HUES48 (cell line): ENCODE data around the gene PRPF31.
A peak's percentile ranks its signal among the peaks of the same experiment; 100 is the strongest.

Source experiments
- H3K27ac ChIP-seq: one replicate; pipeline ENCODE4 v1.7.0; 2013; ENCODE audit warnings: low read depth, low read length, inconsistent platforms
- H3K27me3 ChIP-seq: 2 replicates; pipeline ENCODE4 v1.6.1; 2013; ENCODE audit warnings: mild to moderate bottlenecking, low read length; ENCODE audit not compliant: control insufficient read depth, insufficient read depth
- H3K36me3 ChIP-seq: 2 replicates; pipeline ENCODE4 v1.6.1; 2013; ENCODE audit warnings: low read length; ENCODE audit not compliant: control insufficient read depth, insufficient read depth
- H3K4me1 ChIP-seq: 2 replicates; pipeline ENCODE4 v1.6.1; 2013; ENCODE audit warnings: mild to moderate bottlenecking, low read length; ENCODE audit not compliant: control insufficient read depth, insufficient read depth
- H3K4me3 ChIP-seq: 2 replicates; pipeline ENCODE4 v1.5.1; 2013; ENCODE audit warnings: mild to moderate bottlenecking, low read depth, low read length
- H3K9ac ChIP-seq: 2 replicates; pipeline ENCODE4 v1.6.1; 2013; ENCODE audit warnings: mild to moderate bottlenecking, low read depth, low read length, moderate library complexity
- H3K9me3 ChIP-seq: 2 replicates; pipeline ENCODE4 v1.6.1; 2013; ENCODE audit warnings: low read length; ENCODE audit not compliant: control insufficient read depth, insufficient read depth

PRPF31 gene

GRCh38 chr19:54108496-54108895 is 7.1 kb upstream of the PRPF31 start:
- Histone ChIP-seq H3K27ac (no peak overlapping the region), H3K27me3 (no peaks in the 10 kb centered on the region), H3K36me3 (peaks cover 74% of the 10 kb centered on the region), H3K4me1 (no peaks in the 10 kb centered on the region), H3K9ac (no peak overlapping the region), H3K4me3 (no peak overlapping the region), H3K9me3 (no peaks in the 10 kb centered on the region)

GRCh38 chr19:54109651-54110050 is 5.9 kb upstream of the PRPF31 start:
- Histone ChIP-seq H3K36me3 (peaks cover 70% of the 10 kb centered on the region), H3K9ac (no peak overlapping the region), H3K27ac (no peak overlapping the region), H3K27me3 (no peaks in the 10 kb centered on the region), H3K9me3 (no peaks in the 10 kb centered on the region), H3K4me1 (no peaks in the 10 kb centered on the region), H3K4me3 (no peak overlapping the region)

- Histone ChIP-seq H3K27ac (no peak overlapping the region), H3K9me3 (no peaks in the 10 kb centered on the region), H3K36me3 (peaks cover 44% of the 10 kb centered on the region), H3K9ac (peak overlapping the region; percentile 90; the same call in 1 of the 2 replicates), H3K4me1 (no peaks in the 10 kb centered on the region), H3K27me3 (no peaks in the 10 kb centered on the region), H3K4me3 (peak overlapping the region; percentile 87)
Measured at GRCh38 chr19:54114340-54115108, 1.0 kb upstream of the PRPF31 start.

GRCh38 chr19:54121259-54121658 is 5.7 kb downstream of the PRPF31 start:
- no peaks in the 10 kb centered on the region for H3K9me3 ChIP-seq
- H3K4me1 ChIP-seq, result no peaks in the 10 kb centered on the region
- peaks cover 77% of the 10 kb centered on the region for H3K36me3 ChIP-seq
- H3K4me3 ChIP-seq, result no peak overlapping the region
- no peak overlapping the region for H3K9ac ChIP-seq
- H3K27ac ChIP-seq, result no peak overlapping the region
- H3K27me3 ChIP-seq, result no peaks in the 10 kb centered on the region

- no peak overlapping the region for H3K27ac ChIP-seq
- peaks cover 88% of the 10 kb centered on the region for H3K36me3 ChIP-seq
- no peaks in the 10 kb centered on the region for H3K9me3 ChIP-seq
- no peaks in the 10 kb centered on the region for H3K4me1 ChIP-seq
- no peak overlapping the region for H3K9ac ChIP-seq
- H3K4me3 ChIP-seq, result no peak overlapping the region
- H3K27me3 ChIP-seq, result no peaks in the 10 kb centered on the region
Measured at GRCh38 chr19:54123682-54124081, 8.1 kb downstream of the PRPF31 start.

GRCh38 chr19:54124393-54124792 is 8.8 kb downstream of the PRPF31 start:
- no peak overlapping the region for H3K9ac ChIP-seq
- no peak overlapping the region for H3K4me3 ChIP-seq
- H3K4me1 ChIP-seq, result no peaks in the 10 kb centered on the region
- peaks cover 91% of the 10 kb centered on the region for H3K36me3 ChIP-seq
- no peaks in the 10 kb centered on the region for H3K9me3 ChIP-seq
- no peak overlapping the region for H3K27ac ChIP-seq
- no peaks in the 10 kb centered on the region for H3K27me3 ChIP-seq

- H3K9me3 ChIP-seq, result no peaks in the 10 kb centered on the region
- no peaks in the 10 kb centered on the region for H3K4me1 ChIP-seq
- H3K9ac ChIP-seq, result no peak overlapping the region
- no peak overlapping the region for H3K4me3 ChIP-seq
- H3K36me3 ChIP-seq, result peaks cover 86% of the 10 kb centered on the region
- no peak overlapping the region for H3K27ac ChIP-seq
- H3K27me3 ChIP-seq, result no peaks in the 10 kb centered on the region
Measured at GRCh38 chr19:54125713-54126112, 10.2 kb downstream of the PRPF31 start.

GRCh38 chr19:54127688-54128440 is 12.3 kb downstream of the PRPF31 start:
- H3K4me3 ChIP-seq, result no peak overlapping the region
- no peak overlapping the region for H3K27ac ChIP-seq
- no peaks in the 10 kb centered on the region for H3K9me3 ChIP-seq
- no peaks in the 10 kb centered on the region for H3K4me1 ChIP-seq
- H3K9ac ChIP-seq, result no peak overlapping the region
- H3K27me3 ChIP-seq, result no peaks in the 10 kb centered on the region
- H3K36me3 ChIP-seq, result peaks cover 81% of the 10 kb centered on the region

GRCh38 chr19:54128441-54128725 is 12.8 kb downstream of the PRPF31 start:
- H3K9me3 ChIP-seq, result no peaks in the 10 kb centered on the region
- no peaks in the 10 kb centered on the region for H3K4me1 ChIP-seq
- H3K36me3 ChIP-seq, result peaks cover 76% of the 10 kb centered on the region
- no peak overlapping the region for H3K9ac ChIP-seq
- no peaks in the 10 kb centered on the region for H3K27me3 ChIP-seq
- no peak overlapping the region for H3K4me3 ChIP-seq
- H3K27ac ChIP-seq, result no peak overlapping the region

GRCh38 chr19:54128796-54129616 is 13.5 kb downstream of the PRPF31 start:
- Histone ChIP-seq H3K4me1 (no peaks in the 10 kb centered on the region), H3K27me3 (no peaks in the 10 kb centered on the region), H3K36me3 (peaks cover 70% of the 10 kb centered on the region), H3K9me3 (no peaks in the 10 kb centered on the region), H3K9ac (no peak overlapping the region), H3K4me3 (no peak overlapping the region), H3K27ac (no peak overlapping the region)

GRCh38 chr19:54129617-54129996 is 14.1 kb downstream of the PRPF31 start:
- H3K4me3 ChIP-seq, result no peak overlapping the region
- no peaks in the 10 kb centered on the region for H3K9me3 ChIP-seq
- H3K4me1 ChIP-seq, result no peaks in the 10 kb centered on the region
- no peak overlapping the region for H3K27ac ChIP-seq
- H3K36me3 ChIP-seq, result peaks cover 64% of the 10 kb centered on the region
- H3K9ac ChIP-seq, result no peak overlapping the region
- no peaks in the 10 kb centered on the region for H3K27me3 ChIP-seq
